HL-60 (cell line): ENCODE measurements around the gene KCND2.

Experiments
- DNase-seq, 2 experiments: peaks; one replicate each; pipeline ENCODE4 v3.0.0-alpha.2; 2010 to 2020; ENCODE audit warnings: low read depth in 1 of 2, low spot score in 1 of 2
- H3K27ac ChIP-seq: fragments of 250-450 bp; sonication (Bioruptor Pico); replicated peaks from 2 replicates; pipeline ENCODE4 v1.5.1; 2020; ENCODE audit warnings: mild to moderate bottlenecking, moderate library complexity
- H3K27me3 ChIP-seq: fragments of 250-450 bp; sonication (Bioruptor Pico); 2 replicates; pipeline ENCODE4 v1.5.1; 2021; ENCODE audit warnings: mild to moderate bottlenecking, moderate library complexity; ENCODE audit not compliant: insufficient read depth, poor library complexity, severe bottlenecking
- H3K4me3 ChIP-seq: replicated peaks from 2 replicates; pipeline ENCODE4 v1.5.1; 2011; ENCODE audit warnings: mild to moderate bottlenecking, control low read depth, low read length; ENCODE audit not compliant: insufficient read depth
- GABPA ChIP-seq: IDR thresholded peaks from 2 replicates; pipeline ENCODE4 v1.6.1; 2012; ENCODE audit warnings: low read depth
- POLR2AphosphoS5 ChIP-seq: IDR thresholded peaks from 2 replicates; pipeline ENCODE4 v1.6.1; 2012; ENCODE audit warnings: low read depth
- REST ChIP-seq: IDR thresholded peaks from 2 replicates; pipeline ENCODE4 v1.6.1; 2012; ENCODE audit warnings: low read depth; ENCODE audit not compliant: insufficient replicate concordance
- SPI1 ChIP-seq: IDR thresholded peaks from 2 replicates; pipeline ENCODE4 v1.6.1; 2012; ENCODE audit warnings: low read depth, mild to moderate bottlenecking, borderline replicate concordance
- TF ChIP-seq, protein P1 (sequence below): IDR thresholded peaks from one replicate; pipeline ENCODE4 v1.5.1; 2011; ENCODE audit warnings: low read length, control low read depth, inconsistent platforms; ENCODE audit not compliant: insufficient read depth

KCND2 gene

DNA sequence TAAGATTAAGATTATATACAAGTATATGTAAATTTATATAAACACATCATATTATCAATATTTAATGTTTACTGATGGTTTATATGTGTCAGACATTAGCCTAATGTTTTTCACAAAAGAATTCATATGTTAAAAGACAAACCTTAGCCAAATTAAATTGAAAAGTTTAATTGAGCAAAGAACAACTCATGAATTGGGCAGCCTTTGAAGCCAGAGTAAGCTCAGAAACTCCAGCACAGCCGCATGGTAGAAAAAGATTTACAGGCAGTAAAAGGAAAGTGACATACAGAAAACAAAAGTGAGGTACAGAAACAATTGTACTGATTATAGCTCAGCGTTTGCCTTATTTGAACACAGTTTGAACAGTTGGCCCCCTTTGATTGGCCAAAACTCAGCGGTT, 460.9 kb downstream of the KCND2 start:
- no peak for DNase-seq
- H3K27me3 ChIP-seq, result no peaks in the 10 kb centered on the region
- H3K27ac ChIP-seq, result no peak overlapping the region
- TF ChIP-seq, protein P1, sequence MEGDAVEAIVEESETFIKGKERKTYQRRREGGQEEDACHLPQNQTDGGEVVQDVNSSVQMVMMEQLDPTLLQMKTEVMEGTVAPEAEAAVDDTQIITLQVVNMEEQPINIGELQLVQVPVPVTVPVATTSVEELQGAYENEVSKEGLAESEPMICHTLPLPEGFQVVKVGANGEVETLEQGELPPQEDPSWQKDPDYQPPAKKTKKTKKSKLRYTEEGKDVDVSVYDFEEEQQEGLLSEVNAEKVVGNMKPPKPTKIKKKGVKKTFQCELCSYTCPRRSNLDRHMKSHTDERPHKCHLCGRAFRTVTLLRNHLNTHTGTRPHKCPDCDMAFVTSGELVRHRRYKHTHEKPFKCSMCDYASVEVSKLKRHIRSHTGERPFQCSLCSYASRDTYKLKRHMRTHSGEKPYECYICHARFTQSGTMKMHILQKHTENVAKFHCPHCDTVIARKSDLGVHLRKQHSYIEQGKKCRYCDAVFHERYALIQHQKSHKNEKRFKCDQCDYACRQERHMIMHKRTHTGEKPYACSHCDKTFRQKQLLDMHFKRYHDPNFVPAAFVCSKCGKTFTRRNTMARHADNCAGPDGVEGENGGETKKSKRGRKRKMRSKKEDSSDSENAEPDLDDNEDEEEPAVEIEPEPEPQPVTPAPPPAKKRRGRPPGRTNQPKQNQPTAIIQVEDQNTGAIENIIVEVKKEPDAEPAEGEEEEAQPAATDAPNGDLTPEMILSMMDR, result no peak
- TF ChIP-seq GABPA (no peak), POLR2AphosphoS5 (no peak), SPI1 (no peak), REST (no peak)
- no peak overlapping the region for H3K4me3 ChIP-seq

DNA sequence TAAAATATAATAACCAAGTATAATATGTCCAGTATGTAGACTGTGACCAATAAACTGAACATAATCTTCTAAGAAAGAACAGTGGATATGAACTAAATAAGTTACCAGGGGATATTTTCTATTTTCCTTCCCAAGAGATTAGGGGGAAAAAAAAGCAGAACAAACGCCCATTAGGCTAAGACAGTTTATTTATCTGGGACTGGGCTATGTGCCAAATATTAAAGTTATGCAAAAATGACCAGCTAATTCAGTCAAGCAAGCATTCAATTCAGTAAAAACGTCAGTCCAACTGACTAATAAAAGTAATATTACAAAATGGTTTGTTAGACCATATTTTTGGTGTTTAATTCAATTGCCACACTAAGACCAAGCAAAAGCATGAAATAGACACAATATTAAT, 462.8 kb downstream of the KCND2 start:
- no peak for DNase-seq
- Histone ChIP-seq H3K4me3 (no peak overlapping the region), H3K27ac (no peak overlapping the region), H3K27me3 (no peaks in the 10 kb centered on the region)
- TF ChIP-seq, protein P1, result no peak
- TF ChIP-seq SPI1, result no peak
- TF ChIP-seq REST, result no peak
- no peak for TF ChIP-seq POLR2AphosphoS5
- no peak for TF ChIP-seq GABPA

GRCh38 chr7:120738816-120739215, 465.8 kb downstream of the KCND2 start:
- H3K4me3 ChIP-seq, result no peak overlapping the region
- no peaks in the 10 kb centered on the region for H3K27me3 ChIP-seq
- H3K27ac ChIP-seq, result no peak overlapping the region
- TF ChIP-seq POLR2AphosphoS5 (no peak), GABPA (no peak), REST (no peak), SPI1 (no peak)
- TF ChIP-seq, protein P1, result no peak
- no peak for DNase-seq
